PC-9 (cell line): Measurements from ENCODE around the gene TMEM225B.

Source experiments
- CTCF ChIP-seq: fragments of 200-600 bp; sonication (generic); conservative IDR thresholded peaks from 2 replicates; pipeline ENCODE4 v1.6.1; 2017; ENCODE audit warnings: mixed run types, antibody characterized with exemption, mild to moderate bottlenecking, moderate library complexity
- EZH2 ChIP-seq: fragments of 200-600 bp; sonication (generic); IDR thresholded peaks from 2 replicates; pipeline ENCODE4 v1.8.0; 2017; ENCODE audit warnings: antibody characterized with exemption, low read depth

GRCh38 chr7:99594948-99595745, 2.9 kb upstream of the TMEM225B start:
- no peak for TF ChIP-seq CTCF
- TF ChIP-seq EZH2 = no peak
